ENCODE measurements around the gene PTGDR2. TPM values are rescaled to one million over a fixed set of nuclear protein-coding genes. Genes with fewer than 3 reads are reported as not detected.

PTGDR2 gene
- total RNA-seq, 1 donor from 2014 or later = 0.91 TPM

DNA sequence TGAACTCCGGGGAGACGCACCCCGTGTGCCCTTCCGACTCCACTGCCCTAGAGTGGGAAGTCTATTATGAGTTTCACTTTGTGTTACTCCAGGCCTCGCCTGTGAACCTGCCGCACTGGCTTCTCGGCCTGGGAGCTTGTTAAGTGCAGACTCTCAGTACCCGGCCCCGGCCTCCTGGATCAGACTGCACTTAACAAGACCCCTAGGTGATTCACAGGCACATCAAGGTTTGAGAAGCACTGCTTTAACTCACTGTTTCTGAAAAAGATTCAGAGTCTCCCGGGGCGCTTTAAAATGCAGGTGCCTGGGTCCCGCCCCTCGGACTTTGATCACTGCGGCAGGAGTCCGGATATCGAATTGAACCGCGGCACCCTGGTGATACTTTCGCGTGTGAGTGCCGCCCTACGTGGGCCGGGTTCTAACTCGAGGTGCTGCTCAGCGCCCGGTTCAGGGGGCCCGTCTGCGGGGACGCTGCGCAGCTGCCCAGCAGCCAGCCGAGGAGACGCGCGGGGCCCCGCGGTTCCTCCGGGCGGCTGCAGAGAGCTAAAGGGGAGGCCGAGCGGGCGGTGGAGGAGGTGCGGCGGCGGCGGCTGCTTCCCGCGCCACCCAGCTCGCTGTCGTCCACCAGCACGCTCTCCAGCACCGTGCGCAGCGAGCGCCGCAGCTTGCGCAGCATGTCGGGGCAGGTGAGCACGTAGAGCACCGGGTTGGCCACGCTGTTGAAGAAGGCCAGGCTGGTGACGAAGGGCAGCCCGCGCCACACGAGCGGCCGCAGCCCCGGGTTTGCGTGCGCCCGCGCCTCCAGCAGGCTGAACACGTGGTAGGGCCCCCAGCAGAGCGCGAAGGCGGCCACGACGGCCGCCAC lies 3.4 kb downstream of the PTGDR2 start:
- Mint-ChIP-seq H3K36me3 (ENCODE audit: unreplicated experiment) (peaks cover 21% of the 10 kb centered on the region), H3K9me3 (ENCODE audit: unreplicated experiment) (no peaks in the 10 kb centered on the region), H3K27ac (ENCODE audit: unreplicated experiment) (no peak overlapping the region), H3K4me1 (ENCODE audit: unreplicated experiment) (peaks cover 14% of the 10 kb centered on the region), H3K27me3 (ENCODE audit: unreplicated experiment) (no peaks in the 10 kb centered on the region), H3K4me3 (ENCODE audit: unreplicated experiment) (no peak overlapping the region)
- TF ChIP-seq, protein P1, sequence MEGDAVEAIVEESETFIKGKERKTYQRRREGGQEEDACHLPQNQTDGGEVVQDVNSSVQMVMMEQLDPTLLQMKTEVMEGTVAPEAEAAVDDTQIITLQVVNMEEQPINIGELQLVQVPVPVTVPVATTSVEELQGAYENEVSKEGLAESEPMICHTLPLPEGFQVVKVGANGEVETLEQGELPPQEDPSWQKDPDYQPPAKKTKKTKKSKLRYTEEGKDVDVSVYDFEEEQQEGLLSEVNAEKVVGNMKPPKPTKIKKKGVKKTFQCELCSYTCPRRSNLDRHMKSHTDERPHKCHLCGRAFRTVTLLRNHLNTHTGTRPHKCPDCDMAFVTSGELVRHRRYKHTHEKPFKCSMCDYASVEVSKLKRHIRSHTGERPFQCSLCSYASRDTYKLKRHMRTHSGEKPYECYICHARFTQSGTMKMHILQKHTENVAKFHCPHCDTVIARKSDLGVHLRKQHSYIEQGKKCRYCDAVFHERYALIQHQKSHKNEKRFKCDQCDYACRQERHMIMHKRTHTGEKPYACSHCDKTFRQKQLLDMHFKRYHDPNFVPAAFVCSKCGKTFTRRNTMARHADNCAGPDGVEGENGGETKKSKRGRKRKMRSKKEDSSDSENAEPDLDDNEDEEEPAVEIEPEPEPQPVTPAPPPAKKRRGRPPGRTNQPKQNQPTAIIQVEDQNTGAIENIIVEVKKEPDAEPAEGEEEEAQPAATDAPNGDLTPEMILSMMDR (IDR thresholded peaks at IDR 0.05) = no peak
- no peak for DNase-seq (ENCODE audit: extremely low spot score, unreplicated experiment)

DNA sequence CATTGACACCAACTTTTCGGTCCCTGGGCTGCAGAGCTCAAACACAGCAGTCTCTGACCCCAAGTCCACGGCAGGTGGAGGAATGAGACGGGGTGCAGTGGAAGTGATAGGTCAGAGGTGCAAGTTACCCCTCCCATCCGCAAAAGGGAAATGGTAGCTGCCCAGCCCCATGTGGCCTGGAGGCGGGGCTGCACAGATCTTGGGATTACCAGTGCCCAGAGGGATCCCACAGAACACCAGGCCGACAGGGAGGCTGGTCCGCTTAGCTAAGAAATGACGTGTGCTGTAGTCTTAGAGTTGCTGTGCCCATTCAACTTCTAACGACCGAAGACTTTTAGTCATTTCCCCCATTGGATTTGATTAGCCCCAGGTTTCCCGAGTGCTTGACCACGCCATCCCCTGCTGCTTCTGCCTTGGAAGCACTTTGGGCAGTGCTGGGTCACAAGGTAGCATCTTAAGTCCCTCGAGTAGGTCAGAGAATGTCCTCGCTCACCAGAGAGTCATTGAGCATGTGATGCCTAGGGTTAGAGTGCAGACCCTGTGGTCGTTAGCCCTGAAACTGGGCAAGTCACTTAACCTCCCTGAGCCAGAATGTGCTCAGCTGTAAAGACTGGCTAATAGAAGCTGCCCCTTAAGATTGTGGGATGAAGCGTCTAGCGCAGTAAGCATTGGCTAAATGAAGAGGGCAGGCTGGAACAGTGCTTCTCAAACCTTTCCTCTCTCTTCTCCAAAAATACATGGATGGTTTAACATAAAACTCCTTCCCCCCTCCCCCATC lies 4.2 kb downstream of the PTGDR2 start:
- Mint-ChIP-seq H3K27ac (ENCODE audit: unreplicated experiment) (no peak overlapping the region), H3K4me1 (ENCODE audit: unreplicated experiment) (peaks cover 14% of the 10 kb centered on the region), H3K27me3 (ENCODE audit: unreplicated experiment) (no peaks in the 10 kb centered on the region), H3K9me3 (ENCODE audit: unreplicated experiment) (no peaks in the 10 kb centered on the region), H3K36me3 (ENCODE audit: unreplicated experiment) (peaks cover 24% of the 10 kb centered on the region), H3K4me3 (ENCODE audit: unreplicated experiment) (no peak overlapping the region)
- TF ChIP-seq, protein P1 (IDR thresholded peaks at IDR 0.05) = no peak
- no peak for DNase-seq (ENCODE audit: extremely low spot score, unreplicated experiment)

DNA sequence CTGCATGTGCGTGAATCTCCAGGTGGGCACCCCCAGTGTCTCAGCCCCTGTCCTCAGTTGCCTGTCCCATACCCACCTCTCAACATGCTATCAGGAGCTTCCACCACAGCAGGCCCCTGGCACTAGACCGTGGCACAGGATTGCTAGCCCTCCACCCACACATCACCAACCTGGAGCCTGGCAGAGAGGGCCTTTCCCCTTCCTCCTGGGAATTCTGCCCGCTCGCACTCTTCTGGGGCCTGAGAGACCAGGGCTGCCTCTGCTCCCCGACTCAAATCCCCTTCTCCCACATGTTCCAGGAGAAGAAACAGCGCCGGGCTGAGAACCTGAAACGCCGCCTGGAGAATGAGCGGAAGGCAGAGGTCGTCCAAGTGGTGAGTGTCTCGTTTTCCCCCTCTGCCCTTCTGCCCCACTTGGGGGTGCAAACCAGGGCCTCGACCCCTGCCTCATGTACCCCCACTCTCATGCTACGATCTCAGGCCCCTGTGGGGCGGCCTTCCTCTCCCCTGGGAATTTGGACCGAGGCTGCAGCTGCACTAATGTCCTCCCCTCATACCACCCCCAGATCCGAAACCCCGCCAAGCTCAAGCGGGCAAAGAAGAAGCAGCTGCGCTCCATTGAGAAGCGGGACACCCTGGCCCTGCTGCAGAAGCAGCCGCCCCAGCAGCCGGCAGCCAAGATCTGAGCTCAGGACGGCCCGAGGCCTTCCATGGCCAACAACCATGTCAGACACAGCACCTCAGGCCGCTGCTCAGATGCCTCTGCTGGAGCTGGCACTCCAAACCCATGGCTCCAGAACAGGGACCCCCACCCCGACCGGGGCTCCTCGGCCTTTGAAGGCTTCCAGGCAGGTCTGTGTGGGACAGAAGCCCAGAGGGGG lies 5.9 kb downstream of the PTGDR2 start:
- H3K27ac Mint-ChIP-seq (ENCODE audit: unreplicated experiment) = no peak overlapping the region
- H3K4me3 Mint-ChIP-seq (ENCODE audit: unreplicated experiment) = no peak overlapping the region
- H3K36me3 Mint-ChIP-seq (ENCODE audit: unreplicated experiment) = peaks cover 25% of the 10 kb centered on the region
- no peaks in the 10 kb centered on the region for H3K9me3 Mint-ChIP-seq (ENCODE audit: unreplicated experiment)
- H3K4me1 Mint-ChIP-seq (ENCODE audit: unreplicated experiment) = peaks cover 9% of the 10 kb centered on the region
- no peaks in the 10 kb centered on the region for H3K27me3 Mint-ChIP-seq (ENCODE audit: unreplicated experiment)
- TF ChIP-seq, protein P1 (IDR thresholded peaks at IDR 0.05) = no peak
- no peak for DNase-seq (ENCODE audit: extremely low spot score, unreplicated experiment)

DNA sequence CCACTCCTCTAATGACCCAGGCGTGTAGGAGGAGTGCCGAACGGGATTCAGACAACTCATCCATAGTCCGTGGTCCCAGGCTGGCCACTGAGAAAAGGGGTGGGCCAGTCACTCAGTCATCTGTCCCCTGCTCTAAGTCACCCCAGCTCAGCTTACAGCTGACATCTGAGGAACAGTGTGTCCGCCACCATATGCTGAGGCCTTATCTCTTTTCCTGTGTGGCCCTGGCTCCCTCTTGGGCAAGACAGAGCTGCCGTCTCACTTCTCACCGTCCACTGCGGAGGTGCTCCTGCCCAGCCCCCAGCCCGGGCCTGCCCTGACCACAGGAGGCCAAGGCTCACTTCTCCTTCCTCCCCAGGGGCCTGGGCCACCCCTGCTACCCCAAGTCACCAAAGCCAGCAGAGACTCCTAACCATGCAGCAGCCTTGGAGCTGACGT lies 7.0 kb downstream of the PTGDR2 start:
- no peak for DNase-seq (ENCODE audit: extremely low spot score, unreplicated experiment)
- TF ChIP-seq, protein P1 (IDR thresholded peaks at IDR 0.05) = no peak
- Mint-ChIP-seq H3K27me3 (ENCODE audit: unreplicated experiment) (no peaks in the 10 kb centered on the region), H3K4me1 (ENCODE audit: unreplicated experiment) (peaks cover 18% of the 10 kb centered on the region), H3K27ac (ENCODE audit: unreplicated experiment) (no peak overlapping the region), H3K36me3 (ENCODE audit: unreplicated experiment) (peaks cover 25% of the 10 kb centered on the region), H3K4me3 (ENCODE audit: unreplicated experiment) (no peak overlapping the region), H3K9me3 (ENCODE audit: unreplicated experiment) (no peaks in the 10 kb centered on the region)
